ENCODE results near the gene TMPRSS4.

GRCh38 chr11:118104491-118104890, 27.6 kb downstream of the TMPRSS4 start:
- no peak for TF ChIP-seq CTCF (IDR thresholded peaks at IDR 0.05)
- no peak for TF ChIP-seq POLR2AphosphoS5 (IDR thresholded peaks at IDR 0.05)

Data from breast epithelium (tissue), 3 donors.